Stimulated activated CD4-positive, alpha-beta T cell treated with anti-CD3 and anti-CD28 coated beads, Interleukin-1b, Interleukin-23, amount 100 ng/mL, for 48 hours (primary cell): ENCODE data around the gene KIF25.
"Not testable (repeated sequence)": the region's sequence is repeated elsewhere in the genome, so short reads cannot be mapped to it uniquely, and the experiment has no call there.

Source experiments
- DNase-seq: peaks from one replicate; pipeline ENCODE4 v3.0.0-alpha.2; 2020

Gene KIF25

DNA sequence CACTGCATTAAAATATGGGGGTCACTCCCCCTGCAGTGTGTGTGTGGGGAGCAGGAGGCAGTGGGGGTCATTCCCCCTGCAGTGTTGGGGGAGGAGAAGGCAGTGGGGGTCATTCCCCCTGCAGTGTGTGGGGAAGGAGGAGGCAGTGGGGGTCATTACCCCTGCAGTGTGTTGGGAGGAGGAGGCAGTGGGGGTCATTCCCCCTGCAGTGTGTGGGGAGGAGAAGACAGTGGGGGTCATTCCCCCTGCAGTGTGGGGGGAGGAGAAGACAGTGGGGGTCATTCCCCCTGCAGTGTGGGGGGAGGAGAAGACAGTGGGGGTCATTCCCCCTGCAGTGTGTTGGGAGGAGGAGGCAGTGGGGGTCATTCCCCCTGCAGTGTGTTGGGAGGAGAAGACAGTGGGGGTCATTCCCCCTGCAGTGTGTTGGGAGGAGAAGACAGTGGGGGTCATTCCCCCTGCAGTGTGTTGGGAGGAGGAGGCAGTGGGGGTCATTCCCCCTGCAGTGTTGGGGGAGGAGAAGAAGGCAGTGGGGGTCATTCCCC is 21.3 kb upstream of the KIF25 start:
- DNase-seq: not testable (repeated sequence)

GRCh38 chr6:167976708-167977107 is 20.8 kb upstream of the KIF25 start:
- DNase-seq: no peak

GRCh38 chr6:167977717-167978467 is 19.6 kb upstream of the KIF25 start:
- no peak for DNase-seq

GRCh38 chr6:167978607-167979006 is 18.9 kb upstream of the KIF25 start:
- DNase-seq: no peak

- no peak for DNase-seq
Measured at GRCh38 chr6:167979436-167980139, 17.9 kb upstream of the KIF25 start.

GRCh38 chr6:167980911-167981580 is 16.4 kb upstream of the KIF25 start:
- DNase-seq: no peak

- no peak for DNase-seq
Measured at GRCh38 chr6:167981916-167982462, 15.5 kb upstream of the KIF25 start.

GRCh38 chr6:167984144-167984719 is 13.2 kb upstream of the KIF25 start:
- DNase-seq: no peak

- DNase-seq: no peak
Measured at GRCh38 chr6:167984876-167985604, 12.4 kb upstream of the KIF25 start.

- DNase-seq: no peak
Measured at GRCh38 chr6:167985911-167986595, 11.4 kb upstream of the KIF25 start.

DNA sequence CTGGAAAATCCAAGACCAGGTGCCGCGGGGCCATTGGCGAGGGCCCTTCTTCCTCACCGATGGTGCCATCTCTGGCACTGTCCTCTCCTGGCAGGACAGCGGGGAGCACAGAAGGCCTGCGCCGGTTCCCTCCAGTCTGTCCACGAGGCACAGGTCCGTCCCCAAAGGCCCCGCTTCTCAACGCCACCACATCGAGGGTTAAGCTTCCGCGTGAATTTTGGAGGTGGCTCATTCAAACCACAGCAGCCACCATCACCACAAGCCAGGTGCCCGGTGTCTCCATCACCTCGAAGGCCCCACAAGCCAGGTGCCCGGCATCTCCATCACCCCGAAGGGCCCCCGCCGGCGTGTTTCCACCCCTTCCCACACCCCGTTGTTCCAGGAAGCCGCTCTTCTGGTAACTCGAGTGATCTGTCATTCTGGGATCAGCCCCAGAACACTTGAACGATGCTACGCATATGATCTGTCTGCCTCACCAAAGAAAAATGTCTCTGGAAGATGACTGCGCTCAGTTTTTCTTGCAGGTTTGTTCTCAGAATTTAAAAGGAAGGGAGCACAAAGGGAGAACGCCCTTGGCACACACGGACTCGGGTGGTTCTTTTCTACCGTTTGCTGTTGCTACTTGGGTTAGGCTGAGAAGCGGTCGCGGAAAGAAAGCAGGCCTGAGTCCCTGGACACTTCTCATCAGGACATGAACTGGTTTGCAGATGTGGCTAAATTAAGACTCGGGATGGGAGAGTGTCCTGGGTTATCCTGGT is 9.9 kb upstream of the KIF25 start:
- DNase-seq: no peak

GRCh38 chr6:167988154-167988495 is 9.3 kb upstream of the KIF25 start:
- DNase-seq: no peak

DNA sequence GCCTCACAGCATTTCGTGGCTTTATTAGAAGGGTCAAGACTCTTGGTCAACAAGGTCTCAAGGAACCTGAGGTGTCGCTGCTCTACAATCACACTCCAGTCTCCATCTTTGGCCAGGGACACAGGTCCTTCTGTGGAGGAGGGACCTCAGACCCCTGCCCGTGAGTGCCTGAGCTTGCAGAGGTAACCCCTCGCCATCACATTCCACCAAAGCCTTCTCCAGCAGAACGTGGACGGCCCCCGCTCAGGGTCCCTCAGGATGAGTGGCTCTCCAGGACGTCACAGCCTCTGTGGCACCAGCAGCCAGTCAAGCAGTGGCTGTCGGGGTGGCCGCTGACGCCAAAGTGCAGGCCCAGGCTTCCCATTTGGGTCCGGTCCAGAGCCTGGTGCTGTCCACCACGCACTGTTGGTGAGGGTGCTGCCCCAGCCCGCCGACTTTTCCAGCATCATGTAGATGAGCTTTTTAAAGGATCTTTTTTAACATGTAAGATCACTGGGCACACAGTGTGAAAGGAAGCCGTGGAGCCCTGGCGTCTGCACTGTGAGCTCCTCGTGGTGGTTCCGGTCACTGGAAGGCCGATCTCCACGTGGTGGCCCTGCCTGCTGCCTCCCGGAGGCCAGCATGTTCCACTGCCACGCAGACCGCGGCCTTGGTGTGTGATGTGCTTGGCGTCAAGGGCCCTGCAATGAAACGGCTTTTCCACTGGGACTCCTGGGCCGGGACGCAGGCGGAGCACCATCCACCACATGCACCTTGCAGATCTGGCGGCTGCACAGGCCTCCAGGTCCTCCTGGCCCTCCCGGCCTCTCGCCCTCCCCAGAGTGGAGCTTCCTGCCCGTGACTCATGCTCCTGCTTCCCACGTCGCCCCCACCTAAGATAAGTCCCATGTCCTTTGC is 8.3 kb upstream of the KIF25 start:
- no peak for DNase-seq

GRCh38 chr6:167990016-167990945 is 7.2 kb upstream of the KIF25 start:
- DNase-seq: no peak

DNA sequence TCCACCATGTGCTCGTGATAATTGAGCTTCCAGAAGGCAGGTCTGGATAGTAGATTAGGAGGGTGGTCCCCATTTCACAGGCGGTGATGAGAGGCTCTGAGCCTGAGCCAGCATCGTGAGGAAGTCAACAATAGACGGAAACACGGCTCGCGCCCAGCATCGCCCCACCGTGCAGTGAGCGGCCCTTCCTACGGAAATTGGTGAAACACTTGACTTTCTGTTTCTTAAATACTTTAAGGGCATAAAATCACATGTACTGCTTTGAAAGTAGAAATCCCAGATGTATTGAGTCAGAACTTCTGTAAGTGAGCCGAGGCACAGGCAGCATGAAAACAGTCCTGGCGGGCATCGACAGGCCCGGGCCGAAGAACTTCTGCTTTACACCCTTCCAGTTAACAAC is 4.3 kb upstream of the KIF25 start:
- no peak for DNase-seq

GRCh38 chr6:167993831-167994230 is 3.6 kb upstream of the KIF25 start:
- DNase-seq: no peak

DNA sequence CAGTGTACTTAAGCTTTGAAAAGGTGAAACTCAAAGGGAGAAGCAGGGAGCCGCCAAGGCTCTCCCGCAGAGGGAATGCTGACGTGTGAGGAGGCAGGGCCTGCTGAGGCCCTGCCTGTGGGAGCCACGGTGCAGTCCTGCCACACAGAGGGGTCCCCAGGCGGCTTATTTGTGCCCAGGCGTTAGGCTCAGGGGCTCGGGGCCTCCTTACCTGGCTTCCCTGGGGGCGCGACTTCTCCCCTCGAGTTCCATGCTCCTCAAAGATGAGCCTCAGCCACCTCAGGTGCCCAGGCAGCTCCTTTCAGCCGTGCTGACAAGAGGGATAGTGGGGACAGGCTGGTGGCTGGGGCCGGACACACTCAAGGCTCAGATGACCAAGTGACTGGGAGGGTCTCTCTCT is 2.2 kb upstream of the KIF25 start:
- no peak for DNase-seq

GRCh38 chr6:167995731-167996151 is 1.7 kb upstream of the KIF25 start:
- no peak for DNase-seq
